Subcutaneous adipose tissue (tissue), 4 donors: ENCODE results near the gene MYO5A. TPM values are rescaled to one million over a fixed set of nuclear protein-coding genes. Genes with fewer than 3 reads are reported as not detected.

Experiments
- CTCF ChIP-seq: fragments of 450-650 bp; IDR thresholded peaks from one replicate; pipeline ENCODE4 v1.5.1; 2016; ENCODE audit warnings: low read depth, mild to moderate bottlenecking, control low read depth, antibody characterized with exemption, moderate library complexity
- total RNA-seq, 4 donors: library from RNA; depleted of rRNA; stranded (reverse); fragments of >200 nt; gene quantifications; one replicate each; pipeline ENCODE4 v1.1.0, GENCODE V29; 2016

Gene MYO5A
- total RNA-seq, 4 donors from 2014 or later: 54.6 to 121 (median 99.4) TPM

- TF ChIP-seq CTCF: no peak
Measured at GRCh38 chr15:52292780-52293392, 235.8 kb downstream of the MYO5A start.

- no peak for TF ChIP-seq CTCF
Measured at GRCh38 chr15:52291204-52291603, 237.5 kb downstream of the MYO5A start.

- TF ChIP-seq CTCF: no peak
Measured at GRCh38 chr15:52290800-52291199, 237.9 kb downstream of the MYO5A start.

- no peak for TF ChIP-seq CTCF
Measured at GRCh38 chr15:52290329-52290728, 238.4 kb downstream of the MYO5A start.

- no peak for TF ChIP-seq CTCF
Measured at GRCh38 chr15:52289629-52290081, 239.0 kb downstream of the MYO5A start.

GRCh38 chr15:52288986-52289385 lies 239.7 kb downstream of the MYO5A start:
- TF ChIP-seq CTCF: no peak

- no peak for TF ChIP-seq CTCF
Measured at GRCh38 chr15:52288051-52288942, 240.4 kb downstream of the MYO5A start.
